Upper lobe of right lung (tissue), 1 donor: ENCODE results near the gene RIMKLB. TPM values are rescaled to one million over a fixed set of nuclear protein-coding genes. Genes with fewer than 3 reads are reported as not detected.

Experiments used
- ATAC-seq: fragments of 200-7000 bp; cut with Tn5 transposase; one replicate; pipeline ENCODE4 v1.9.1; 2020; ENCODE audit warnings: mild to moderate bottlenecking, moderate library complexity
- DNase-seq: peaks from one replicate; pipeline ENCODE4 v3.0.0-alpha.2; 2020
- H3K27ac ChIP-seq: fragments of 200-600 bp; one replicate; pipeline ENCODE4 v1.8.0; 2022
- H3K27me3 ChIP-seq: fragments of 200-600 bp; one replicate; pipeline ENCODE4 v1.8.0; 2022; ENCODE audit warnings: mild to moderate bottlenecking
- H3K36me3 ChIP-seq: fragments of 200-600 bp; one replicate; pipeline ENCODE4 v1.8.0; 2022
- H3K4me1 ChIP-seq: fragments of 200-600 bp; one replicate; pipeline ENCODE4 v1.8.0; 2022
- H3K4me3 ChIP-seq: fragments of 200-600 bp; one replicate; pipeline ENCODE4 v1.8.0; 2022; ENCODE audit warnings: mild to moderate bottlenecking
- H3K9me3 ChIP-seq: fragments of 200-600 bp; one replicate; pipeline ENCODE4 v1.8.0; 2022
- CTCF ChIP-seq: fragments of 200-600 bp; IDR thresholded peaks from one replicate; pipeline ENCODE4 v1.8.0; 2022; ENCODE audit warnings: antibody characterized with exemption
- intact Hi-C: fragments of 100-400 bp; cut with DNase I; formaldehyde crosslinking; loops from one replicate; pipeline ENCODE4 v1.11.0; 2022
- total RNA-seq: library from RNA; stranded (reverse); fragmentation: NEBNext Ultra II Directional; extraction: Animal tissue kit (Norgen Biotek cat#: 25700); gene quantifications from one replicate; pipeline ENCODE4 v1.2.1, GENCODE V29; 2021
- donor health status: DM: no; HTN: yes; CAD: no; lungs with severe emphysema.

Gene RIMKLB
- total RNA-seq, 1 donor from 2014 or later, result 32.0 TPM

GRCh38 chr12:8823565-8824300, 125.9 kb downstream of the RIMKLB start:
- ATAC-seq, result peak; percentile 83
- Histone ChIP-seq H3K27me3 (peaks cover 4% of the 10 kb centered on the region), H3K4me3 (no peak overlapping the region), H3K9me3 (no peaks in the 10 kb centered on the region), H3K36me3 (no peaks in the 10 kb centered on the region), H3K4me1 (no peaks in the 10 kb centered on the region), H3K27ac (no peak overlapping the region)
- peak; percentile 71 for TF ChIP-seq CTCF
- DNase-seq, result no peak
- intact Hi-C loops, result loop anchor here (10.0 kb wide), 1 partner anchor 139 kb away; no protein-coding TSS in a partner anchor

GRCh38 chr12:8827551-8828256, 129.9 kb downstream of the RIMKLB start:
- Histone ChIP-seq H3K4me1 (no peaks in the 10 kb centered on the region), H3K4me3 (no peak overlapping the region), H3K36me3 (no peaks in the 10 kb centered on the region), H3K9me3 (no peaks in the 10 kb centered on the region), H3K27me3 (peaks cover 4% of the 10 kb centered on the region), H3K27ac (no peak overlapping the region)
- ATAC-seq (no peak), DNase-seq (no peak)
- no peak for TF ChIP-seq CTCF
- intact Hi-C loops, result loop anchor here (10.0 kb wide), 1 partner anchor 143 kb away; no protein-coding TSS in a partner anchor

GRCh38 chr12:8828257-8829124, 130.7 kb downstream of the RIMKLB start:
- no peaks in the 10 kb centered on the region for H3K36me3 ChIP-seq
- no peak overlapping the region for H3K27ac ChIP-seq
- H3K9me3 ChIP-seq, result no peaks in the 10 kb centered on the region
- DNase-seq (no peak), ATAC-seq (no peak)
- H3K4me1 ChIP-seq, result no peaks in the 10 kb centered on the region
- no peak for TF ChIP-seq CTCF
- H3K27me3 ChIP-seq, result peaks cover 4% of the 10 kb centered on the region
- intact Hi-C loops, result loop anchor here (10.0 kb wide), 1 partner anchor 144 kb away; no protein-coding TSS in a partner anchor
- no peak overlapping the region for H3K4me3 ChIP-seq

- no peaks in the 10 kb centered on the region for H3K4me1 ChIP-seq
- H3K27me3 ChIP-seq, result peaks cover 4% of the 10 kb centered on the region
- intact Hi-C loops, result loop anchor here (10.0 kb wide), 1 partner anchor 144 kb away; no protein-coding TSS in a partner anchor
- no peaks in the 10 kb centered on the region for H3K36me3 ChIP-seq
- DNase-seq (no peak), ATAC-seq (no peak)
- no peak for TF ChIP-seq CTCF
- no peaks in the 10 kb centered on the region for H3K9me3 ChIP-seq
- no peak overlapping the region for H3K27ac ChIP-seq
- H3K4me3 ChIP-seq, result no peak overlapping the region
Observed at GRCh38 chr12:8829125-8829518, 131.3 kb downstream of the RIMKLB start.

- Histone ChIP-seq H3K4me3 (no peak overlapping the region), H3K27me3 (peaks cover 4% of the 10 kb centered on the region), H3K36me3 (no peaks in the 10 kb centered on the region), H3K9me3 (no peaks in the 10 kb centered on the region), H3K27ac (no peak overlapping the region), H3K4me1 (no peaks in the 10 kb centered on the region)
- TF ChIP-seq CTCF, result no peak
- intact Hi-C loops, result loop anchor here (10.0 kb wide), 1 partner anchor 145 kb away; no protein-coding TSS in a partner anchor
- DNase-seq, result no peak
- ATAC-seq, result no peak
Observed at GRCh38 chr12:8829621-8830020, 131.8 kb downstream of the RIMKLB start.
